Panc1 (cell line): ENCODE results near the gene CEBPE. TPM values are rescaled to one million over a fixed set of nuclear protein-coding genes. Genes with fewer than 3 reads are reported as not detected.

Experiments used
- ATAC-seq: fragments of 200-7000 bp; cut with Tn5 transposase; 2 replicates; pipeline ENCODE4 v1.9.1; 2020; ENCODE audit warnings: mild to moderate bottlenecking, moderate library complexity
- BruUV-seq: library from RNA; stranded (reverse); fragments of 400-500 nt; replicated peaks from 2 replicates; lab custom pipeline; 2021; lab: Mats Ljungman, UMichigan
- CTCF ChIA-PET: fragments of 300-600 bp; sonication (Branson Sonifier 250); formaldehyde crosslinking; loops from one replicate; lab custom pipeline; 2022; ENCODE audit warnings: antibody characterized with exemption; lab: Charles Lee
- POLR2A ChIA-PET: fragments of 300-600 bp; sonication (Branson Sonifier 250); formaldehyde crosslinking; loops from one replicate; lab custom pipeline; 2022; ENCODE audit warnings: antibody characterized with exemption; lab: Charles Lee
- DNase-seq: peaks from one replicate; pipeline ENCODE4 v3.0.0-alpha.2; 2010; ENCODE audit warnings: low read depth, low spot score
- H3K27ac ChIP-seq: 2 replicates; pipeline ENCODE4 v1.5.1; 2011; ENCODE audit warnings: mild to moderate bottlenecking, low read length, inconsistent platforms
- H3K27me3 ChIP-seq: fragments of 200-500 bp; sonication (Bioruptor generic); 2 replicates; pipeline ENCODE4 v1.6.0; 2014; ENCODE audit warnings: low read length, inconsistent platforms; ENCODE audit not compliant: control insufficient read depth, insufficient read depth
- H3K36me3 ChIP-seq: fragments of 200-500 bp; sonication (Bioruptor generic); 2 replicates; pipeline ENCODE4 v1.5.1; 2014; ENCODE audit warnings: inconsistent platforms, mild to moderate bottlenecking, low read length, moderate library complexity; ENCODE audit not compliant: control insufficient read depth, insufficient read depth
- H3K4me1 ChIP-seq: 2 replicates; pipeline ENCODE4 v1.5.1; 2011; ENCODE audit warnings: inconsistent platforms, mild to moderate bottlenecking, low read length, moderate library complexity; ENCODE audit not compliant: control insufficient read depth, insufficient read depth
- H3K4me3 ChIP-seq, 2 experiments: 2 replicates each; pipeline ENCODE4 v1.5.1; 2011 to 2012; ENCODE audit warnings: low read depth in 2 of 2, low read length in 2 of 2, mild to moderate bottlenecking in 2 of 2, inconsistent platforms in 1 of 2, moderate library complexity in 1 of 2
- H3K9me3 ChIP-seq: fragments of 200-500 bp; sonication (Bioruptor generic); 2 replicates; pipeline ENCODE4 v1.5.1; 2014; ENCODE audit warnings: low read depth, mild to moderate bottlenecking, inconsistent platforms, low read length, moderate library complexity; ENCODE audit not compliant: control insufficient read depth, insufficient read depth
- CTCF ChIP-seq: fragments of 450-650 bp; IDR thresholded peaks from 2 replicates; pipeline ENCODE4 v1.5.1; 2017; ENCODE audit warnings: mild to moderate bottlenecking
- POLR2AphosphoS5 ChIP-seq: IDR thresholded peaks from 2 replicates; pipeline ENCODE4 v1.6.1; 2012; ENCODE audit warnings: mild to moderate bottlenecking, low read depth, low read length, moderate library complexity
- REST ChIP-seq, 2 experiments: IDR thresholded peaks; 2 replicates each; pipeline ENCODE4 v1.6.1; 2011 to 2012; ENCODE audit warnings: low read depth in 2 of 2, control low read depth in 1 of 2, low read length in 1 of 2, mild to moderate bottlenecking in 1 of 2, moderate library complexity in 1 of 2; ENCODE audit not compliant: insufficient read depth in 1 of 2
- SIN3A ChIP-seq: IDR thresholded peaks from 2 replicates; pipeline ENCODE4 v1.6.1; 2012; ENCODE audit warnings: low read depth, mild to moderate bottlenecking, low read length, moderate library complexity, borderline replicate concordance; ENCODE audit not compliant: insufficient read depth
- TCF7L2 ChIP-seq: IDR thresholded peaks from 2 replicates; pipeline ENCODE4 v1.6.1; 2011; ENCODE audit warnings: mild to moderate bottlenecking, low read depth, low read length, inconsistent platforms
- in situ Hi-C: cut with HindIII; loops from 2 replicates; pipeline ENCODE4 v1.10.0; 2016; ENCODE audit warnings: low sequenced_read_pairs, low pct_unique_long_range_greater_than_20kb
- intact Hi-C: fragments of 100-400 bp; cut with micrococcal nuclease; formaldehyde crosslinking; loops from one replicate; pipeline ENCODE4 v1.10.0; 2022; ENCODE audit not compliant: unreplicated experiment
- total RNA-seq: library from RNA; stranded (reverse); gene quantifications from one replicate; pipeline ENCODE4 v1.2.1, GENCODE V29; 2021; ENCODE audit not compliant: unreplicated experiment

CEBPE gene
- total RNA-seq, 1 experiment from 2014 or later: not detected

GRCh38 chr14:23158779-23159178 is 39.7 kb upstream of the CEBPE start:
- ChIA-PET POLR2A (no interaction called here), CTCF (no interaction called here)
- no peak overlapping the region for H3K4me3 ChIP-seq
- no peaks in the 10 kb centered on the region for H3K36me3 ChIP-seq
- intact Hi-C loops: no loop called here
- no TSS peak for BruUV-seq
- H3K27me3 ChIP-seq: no peaks in the 10 kb centered on the region
- H3K27ac ChIP-seq: no peak overlapping the region
- TF ChIP-seq POLR2AphosphoS5: no peak
- no peak for TF ChIP-seq TCF7L2
- TF ChIP-seq REST (IDR thresholded peaks at IDR 0.05; ENCODE audit: insufficient read depth in 1 of 2, low read depth in 2 of 2, low read length in 1 of 2): no peak
- DNase-seq: no peak
- no peaks in the 10 kb centered on the region for H3K4me1 ChIP-seq
- no peak for ATAC-seq
- no peaks in the 10 kb centered on the region for H3K9me3 ChIP-seq
- in situ Hi-C loops: no loop called here

GRCh38 chr14:23154964-23155587 is 36.0 kb upstream of the CEBPE start:
- POLR2A ChIA-PET: no interaction called here

More at GRCh38 chr14:23154964-23155587, 36.0 kb upstream of the CEBPE start:
- TF ChIP-seq SIN3A (no peak), CTCF (no peak), TCF7L2 (no peak), POLR2AphosphoS5 (no peak), REST (IDR thresholded peaks at IDR 0.05; ENCODE audit: insufficient read depth in 1 of 2, low read depth in 2 of 2, low read length in 1 of 2) (no peak)
- H3K9me3 ChIP-seq: no peaks in the 10 kb centered on the region
- CTCF ChIA-PET: interaction anchor here (0.6 kb wide), 1 partner anchor 10 kb away, joined by 8 read pairs; no protein-coding TSS in a partner anchor
- intact Hi-C loops (no loop called here), in situ Hi-C loops (no loop called here)
- DNase-seq (no peak), ATAC-seq (no peak)
- no TSS peak for BruUV-seq
- H3K27ac ChIP-seq: no peak overlapping the region
- no peaks in the 10 kb centered on the region for H3K36me3 ChIP-seq
- H3K4me3 ChIP-seq: no peak overlapping the region
- no peaks in the 10 kb centered on the region for H3K4me1 ChIP-seq
- no peaks in the 10 kb centered on the region for H3K27me3 ChIP-seq
